ENCODE data around the gene RHBDL3. TPM values are rescaled to one million over a fixed set of nuclear protein-coding genes. Genes with fewer than 3 reads are reported as not detected.
A peak's percentile ranks its signal among the peaks of the same experiment; 100 is the strongest.
"Not testable (repeated sequence)": the region's sequence is repeated elsewhere in the genome, so short reads cannot be mapped to it uniquely, and the experiment has no call there.

Gene RHBDL3
- total RNA-seq, 3 donors from 2014 or later (not counting 1 experiment from before 2014, with no cell fraction given), result 0.14 to 0.21 TPM; not detected in 1

GRCh38 chr17:32261936-32262510 is 3.6 kb upstream of the RHBDL3 start:
- Histone ChIP-seq H3K27ac (ENCODE audit: low read length) (no peak overlapping the region), H3K27me3 (ENCODE audit: control insufficient read depth, insufficient read depth, low read length) (peaks cover 13% of the 10 kb centered on the region), H3K36me3 (ENCODE audit: control insufficient read depth, insufficient read depth, low read length) (no peaks in the 10 kb centered on the region), H3K9me3 (ENCODE audit: control insufficient read depth, insufficient read depth, low read length) (no peaks in the 10 kb centered on the region), H3K4me3 (ENCODE audit: low read length) (no peak overlapping the region), H3K4me1 (ENCODE audit: control insufficient read depth, insufficient read depth, low read length) (peaks cover 13% of the 10 kb centered on the region)
- H3K9me3 Mint-ChIP-seq, result no peaks in the 10 kb centered on the region
- H3K4me1 Mint-ChIP-seq, result peaks cover 4 to 20% of the 10 kb centered on the region in 2 donors
- H3K4me3 Mint-ChIP-seq, result no peak overlapping the region
- no peaks in the 10 kb centered on the region for H3K36me3 Mint-ChIP-seq
- 90% methylated on average over 13 of the region's 13 CpGs for WGBS (ENCODE audit: insufficient coverage)
- ATAC-seq (no peak), DNase-seq (no peak)
- H3K27me3 Mint-ChIP-seq (ENCODE audit: low read depth in 2 of 2), result peaks cover 18 to 29% of the 10 kb centered on the region in 2 donors
- intact Hi-C loops (cut with micrococcal nuclease), result no loop called here
- TF ChIP-seq CTCF (IDR thresholded peaks at IDR 0.05), result no peak
- H3K27ac Mint-ChIP-seq, result no peak overlapping the region

DNA sequence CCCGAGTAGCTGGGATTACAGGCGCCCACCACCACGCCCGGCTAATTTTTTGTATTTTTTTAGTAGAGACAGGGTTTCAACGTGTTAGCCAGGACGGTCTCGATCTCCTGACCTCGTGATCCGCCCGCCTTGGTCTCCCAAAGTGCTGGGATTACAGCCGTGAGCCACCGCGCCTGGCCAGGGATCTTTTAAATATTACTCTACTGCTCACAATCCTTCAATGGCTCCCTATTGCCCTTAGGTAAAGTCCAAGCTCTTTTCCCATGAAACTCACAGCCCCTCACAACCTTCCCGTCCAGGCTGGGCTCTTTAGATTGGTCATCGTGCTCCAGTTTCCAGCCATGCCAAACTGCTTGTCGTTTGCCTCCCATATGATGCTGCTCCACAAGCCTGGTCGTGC is 2.1 kb upstream of the RHBDL3 start:
- H3K4me3 Mint-ChIP-seq; H3K27ac ChIP-seq (ENCODE audit: low read length); H3K4me3 ChIP-seq (ENCODE audit: low read length); H3K9me3 ChIP-seq (ENCODE audit: control insufficient read depth, insufficient read depth, low read length); ATAC-seq; intact Hi-C loops (cut with micrococcal nuclease); H3K36me3 ChIP-seq (ENCODE audit: control insufficient read depth, insufficient read depth, low read length); DNase-seq; H3K9me3 Mint-ChIP-seq; H3K36me3 Mint-ChIP-seq; H3K27ac Mint-ChIP-seq: not testable (repeated sequence)
- H3K27me3 Mint-ChIP-seq (ENCODE audit: low read depth in 2 of 2), result peaks cover 33 to 38% of the 10 kb centered on the region in 2 donors
- Histone ChIP-seq H3K27me3 (ENCODE audit: control insufficient read depth, insufficient read depth, low read length) (peaks cover 23% of the 10 kb centered on the region), H3K4me1 (ENCODE audit: control insufficient read depth, insufficient read depth, low read length) (peaks cover 23% of the 10 kb centered on the region)
- peaks cover 17 to 33% of the 10 kb centered on the region in 2 donors for H3K4me1 Mint-ChIP-seq
- WGBS (ENCODE audit: insufficient coverage), result 93% methylated on average over 17 of the region's 17 CpGs

GRCh38 chr17:32264140-32264799 is 1.4 kb upstream of the RHBDL3 start:
- H3K4me3 Mint-ChIP-seq, result peak overlapping the region; percentile 75
- H3K4me3 ChIP-seq (ENCODE audit: low read length), result no peak overlapping the region
- DNase-seq (no peak), ATAC-seq (no peak)
- peaks cover 40 to 42% of the 10 kb centered on the region in 2 donors for H3K27me3 Mint-ChIP-seq (ENCODE audit: low read depth in 2 of 2)
- H3K9me3 ChIP-seq (ENCODE audit: control insufficient read depth, insufficient read depth, low read length), result no peaks in the 10 kb centered on the region
- peaks cover 23% of the 10 kb centered on the region for H3K4me1 ChIP-seq (ENCODE audit: control insufficient read depth, insufficient read depth, low read length)
- H3K36me3 Mint-ChIP-seq, result no peaks in the 10 kb centered on the region
- intact Hi-C loops (cut with micrococcal nuclease), result no loop called here
- no peaks in the 10 kb centered on the region for H3K9me3 Mint-ChIP-seq
- H3K4me1 Mint-ChIP-seq, result peaks cover 17 to 33% of the 10 kb centered on the region in 2 donors
- 69% methylated on average over 6 of the region's 6 CpGs for WGBS (ENCODE audit: insufficient coverage)
- no peaks in the 10 kb centered on the region for H3K36me3 ChIP-seq (ENCODE audit: control insufficient read depth, insufficient read depth, low read length)
- peak overlapping the region in 1 of 2 donors; percentile 47 for H3K27ac Mint-ChIP-seq
- peaks cover 26% of the 10 kb centered on the region for H3K27me3 ChIP-seq (ENCODE audit: control insufficient read depth, insufficient read depth, low read length)
- no peak overlapping the region for H3K27ac ChIP-seq (ENCODE audit: low read length)
- no peak for TF ChIP-seq CTCF (IDR thresholded peaks at IDR 0.05)

GRCh38 chr17:32264823-32265191 is 825 bp upstream of the RHBDL3 start:
- peaks cover 23% of the 10 kb centered on the region for H3K4me1 ChIP-seq (ENCODE audit: control insufficient read depth, insufficient read depth, low read length)
- Mint-ChIP-seq H3K4me1 (peaks cover 17 to 33% of the 10 kb centered on the region in 2 donors), H3K27ac (peak overlapping the region in 1 of 2 donors; percentile 47), H3K36me3 (no peaks in the 10 kb centered on the region), H3K4me3 (peak overlapping the region; percentile 79), H3K9me3 (no peaks in the 10 kb centered on the region), H3K27me3 (ENCODE audit: low read depth in 2 of 2) (peaks cover 42 to 46% of the 10 kb centered on the region in 2 donors)
- 58% methylated on average over 8 of the region's 8 CpGs for WGBS (ENCODE audit: insufficient coverage)
- intact Hi-C loops (cut with micrococcal nuclease), result no loop called here
- H3K9me3 ChIP-seq (ENCODE audit: control insufficient read depth, insufficient read depth, low read length), result no peaks in the 10 kb centered on the region
- H3K4me3 ChIP-seq (ENCODE audit: low read length), result no peak overlapping the region
- ATAC-seq (no peak), DNase-seq (no peak)
- no peak overlapping the region for H3K27ac ChIP-seq (ENCODE audit: low read length)
- TF ChIP-seq CTCF (IDR thresholded peaks at IDR 0.05), result no peak
- peaks cover 28% of the 10 kb centered on the region for H3K27me3 ChIP-seq (ENCODE audit: control insufficient read depth, insufficient read depth, low read length)
- no peaks in the 10 kb centered on the region for H3K36me3 ChIP-seq (ENCODE audit: control insufficient read depth, insufficient read depth, low read length)

All from natural killer cell (primary cell).